ENCODE data around the gene ZGPAT.

ZGPAT gene

DNA sequence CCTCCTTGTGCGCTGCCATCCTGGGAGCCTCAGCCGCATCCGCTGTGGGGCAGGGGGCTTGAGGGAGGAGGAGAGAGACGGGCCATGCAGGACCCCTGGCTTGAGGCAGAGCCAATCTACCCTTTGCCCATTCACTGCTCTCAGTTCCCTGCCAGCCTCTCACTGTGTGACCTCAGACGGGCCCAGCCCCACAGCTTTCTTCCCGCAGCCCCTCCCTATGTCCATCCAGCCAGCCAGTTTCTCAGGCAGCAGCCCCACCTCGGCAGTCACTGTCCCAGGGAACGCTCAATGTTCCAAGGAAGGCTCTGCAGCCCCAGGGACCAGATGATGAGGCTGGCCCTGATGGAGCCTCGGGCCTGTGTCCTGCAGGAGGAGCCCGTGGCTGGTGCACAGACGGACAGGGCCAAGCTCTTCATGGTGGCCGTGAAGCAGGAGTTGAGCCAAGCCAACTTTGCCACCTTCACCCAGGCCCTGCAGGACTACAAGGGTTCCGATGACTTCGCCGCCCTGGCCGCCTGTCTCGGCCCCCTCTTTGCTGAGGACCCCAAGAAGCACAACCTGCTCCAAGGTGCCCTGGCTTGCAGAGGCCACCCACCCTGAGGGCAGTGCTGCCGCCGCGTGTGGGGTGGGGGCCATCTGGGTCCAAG is 15.3 kb upstream of the ZGPAT start:
- no peak for DNase-seq (ENCODE audit: low read depth)

- DNase-seq (ENCODE audit: low read depth), result no peak
These were observed 14.6 kb upstream of the ZGPAT start for GRCh38 chr20:63693083-63693732.

GRCh38 chr20:63693733-63694583 is 13.9 kb upstream of the ZGPAT start:
- DNase-seq (ENCODE audit: low read depth), result no peak

- DNase-seq (ENCODE audit: low read depth), result no peak
These were observed 13.0 kb upstream of the ZGPAT start for GRCh38 chr20:63694584-63695423.

DNA sequence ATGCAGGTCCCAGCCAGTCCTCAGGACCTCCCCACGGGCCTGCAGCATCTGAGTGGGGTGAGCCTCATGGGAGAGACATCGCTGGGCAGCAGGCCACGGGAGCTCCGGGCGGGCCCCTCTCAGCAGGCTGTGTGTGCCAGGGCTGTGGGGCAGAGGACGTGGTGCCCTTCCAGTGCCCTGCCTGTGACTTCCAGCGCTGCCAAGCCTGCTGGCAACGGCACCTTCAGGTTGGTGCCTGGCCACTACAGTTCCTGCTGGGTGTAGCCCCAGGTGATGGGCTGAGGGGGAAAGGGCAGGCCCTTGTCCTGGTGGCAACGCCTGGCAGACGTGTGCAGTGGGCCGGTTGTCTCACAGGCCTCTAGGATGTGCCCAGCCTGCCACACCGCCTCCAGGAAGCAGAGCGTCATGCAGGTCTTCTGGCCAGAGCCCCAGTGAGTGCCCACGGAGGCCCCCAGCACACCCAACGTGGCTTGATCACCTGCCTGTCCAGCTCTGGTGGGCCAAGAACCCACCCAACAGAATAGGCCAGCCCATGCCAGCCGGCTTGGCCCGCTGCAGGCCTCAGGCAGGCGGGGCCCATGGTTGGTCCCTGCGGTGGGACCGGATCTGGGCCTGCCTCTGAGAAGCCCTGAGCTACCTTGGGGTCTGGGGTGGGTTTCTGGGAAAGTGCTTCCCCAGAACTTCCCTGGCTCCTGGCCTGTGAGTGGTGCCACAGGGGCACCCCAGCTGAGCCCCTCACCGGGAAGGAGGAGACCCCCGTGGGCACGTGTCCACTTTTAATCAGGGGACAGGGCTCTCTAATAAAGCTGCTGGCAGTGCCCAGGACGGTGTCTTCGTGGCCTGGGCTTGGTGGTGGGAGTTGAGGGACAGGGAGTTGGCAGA is 12.2 kb upstream of the ZGPAT start:
- no peak for DNase-seq (ENCODE audit: low read depth)

GRCh38 chr20:63696306-63696627 is 11.6 kb upstream of the ZGPAT start:
- DNase-seq (ENCODE audit: low read depth), result no peak

GRCh38 chr20:63696628-63697356 is 11.0 kb upstream of the ZGPAT start, which contains the start of gene TNFRSF6B:
TNFRSF6B (plus strand) TSS chr20:63696652; CDS start chr20:63696768, 116 bp downstream.
- no peak for DNase-seq (ENCODE audit: low read depth)

GRCh38 chr20:63697357-63697867 is 10.4 kb upstream of the ZGPAT start:
- DNase-seq (ENCODE audit: low read depth), result no peak

GRCh38 chr20:63697868-63698545 is 9.8 kb upstream of the ZGPAT start:
- DNase-seq (ENCODE audit: low read depth), result no peak

- peak; percentile 67 for DNase-seq (ENCODE audit: low read depth)
These were observed 8.9 kb upstream of the ZGPAT start for GRCh38 chr20:63698739-63699465.

DNA sequence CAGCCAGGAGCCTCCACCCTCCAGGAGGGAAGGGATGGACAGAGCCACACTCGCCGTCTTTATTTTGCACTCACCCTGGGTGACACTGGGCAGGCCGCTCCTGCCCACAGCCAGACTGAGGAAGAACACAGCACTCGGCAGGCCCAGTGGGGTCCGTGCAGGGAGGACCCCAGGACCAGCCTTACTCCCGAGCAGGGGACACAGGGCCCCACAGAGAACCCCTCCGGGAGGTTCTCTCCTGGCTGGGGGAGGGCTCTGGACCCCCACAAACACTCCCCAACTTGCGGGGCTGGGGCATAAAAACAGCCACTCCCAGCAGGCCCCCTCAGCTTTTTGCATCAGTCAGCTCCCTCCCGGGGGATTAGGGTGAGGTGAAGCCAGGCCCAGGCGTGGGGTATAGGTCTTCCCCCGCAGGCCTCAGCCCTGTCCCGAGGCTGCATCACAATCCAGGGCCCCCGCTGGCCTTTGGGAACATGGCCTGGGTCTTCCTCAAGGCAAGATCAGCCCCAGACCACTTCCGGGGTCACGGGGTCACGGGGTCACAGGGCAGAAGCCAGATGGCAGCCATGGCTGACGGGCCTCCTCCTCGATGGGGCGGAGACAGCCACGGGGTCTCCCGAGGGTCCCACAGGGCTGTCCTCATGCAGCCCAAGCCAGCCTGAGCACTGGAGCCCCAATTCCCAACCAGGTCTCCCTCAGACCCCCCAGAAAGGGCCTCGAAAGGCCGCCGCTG is 8.2 kb upstream of the ZGPAT start:
- no peak for DNase-seq (ENCODE audit: low read depth)

GRCh38 chr20:63700199-63701050 is 7.4 kb upstream of the ZGPAT start:
- no peak for DNase-seq (ENCODE audit: low read depth)

GRCh38 chr20:63701051-63701328 is 6.8 kb upstream of the ZGPAT start:
- DNase-seq (ENCODE audit: low read depth), result no peak

- no peak for DNase-seq (ENCODE audit: low read depth)
These were observed 6.4 kb upstream of the ZGPAT start for GRCh38 chr20:63701329-63702035.

DNA sequence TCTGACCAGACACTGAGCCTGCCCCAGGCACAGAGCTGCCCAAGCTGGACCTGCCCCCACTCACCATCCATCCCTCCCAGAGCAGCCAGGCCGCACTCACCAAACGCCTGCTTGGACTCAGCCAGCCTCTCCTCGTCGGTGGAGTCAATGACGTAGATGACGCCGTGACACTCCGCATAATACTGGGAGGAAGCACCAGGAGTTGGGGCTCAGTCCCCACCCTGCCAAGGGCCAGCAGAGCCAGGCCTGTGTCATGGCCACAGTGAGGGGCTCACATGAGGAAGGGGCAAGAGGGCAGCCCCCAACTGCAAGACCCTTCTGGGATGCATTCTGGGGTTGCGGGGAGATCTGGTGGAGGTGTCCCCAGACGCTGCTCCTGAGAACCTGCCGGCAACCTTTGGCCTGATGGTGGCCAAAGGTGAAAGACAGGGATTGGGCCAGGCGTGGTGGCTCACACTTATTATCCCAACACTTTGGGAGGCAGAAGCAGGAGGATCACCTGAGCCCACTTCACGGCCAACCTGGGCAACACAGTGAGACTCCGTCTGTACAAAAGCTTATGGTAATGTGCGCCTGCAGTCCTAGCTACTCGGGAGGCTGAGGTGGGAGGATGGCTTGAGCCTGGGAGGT is 5.7 kb upstream of the ZGPAT start:
- DNase-seq (ENCODE audit: low read depth), result no peak

- no peak for DNase-seq (ENCODE audit: low read depth)
These were observed 4.9 kb upstream of the ZGPAT start for GRCh38 chr20:63702751-63703470.

All from HS-27A (cell line).